T47D (cell line): Measurements from ENCODE around the gene ARMC6.

ENCODE experiments used
- DNase-seq, 2 experiments: peaks; one replicate each; pipeline versions ENCODE4 v3.0.0 to v3.0.0-alpha.2; 2011 to 2012; ENCODE audit warnings: low read depth in 1 of 2, low spot score in 1 of 2
- JUND ChIP-seq: IDR thresholded peaks from 2 replicates; pipeline ENCODE4 v1.6.1; 2012; ENCODE audit warnings: low read depth
- in situ Hi-C: cut with HindIII; loops from 2 replicates; pipeline ENCODE4 v1.10.0; 2016; ENCODE audit warnings: low sequenced_read_pairs, low pct_unique_long_range_greater_than_20kb

Gene ARMC6

GRCh38 chr19:19028526-19028925 is 4.9 kb upstream of the ARMC6 start:
- in situ Hi-C loops = no loop called here
- no peak for TF ChIP-seq JUND

GRCh38 chr19:19031891-19032290 is 1.5 kb upstream of the ARMC6 start:
- no peak for TF ChIP-seq JUND
- in situ Hi-C loops = no loop called here
- no peak for DNase-seq

More at GRCh38 chr19:19028526-19028925, 4.9 kb upstream of the ARMC6 start:
- no peak for DNase-seq

- no peak for TF ChIP-seq JUND
- peak; percentile 41 to 79 for DNase-seq
- in situ Hi-C loops = no loop called here
These were observed 805 bp upstream of the ARMC6 start for GRCh38 chr19:19032420-19033175.

GRCh38 chr19:19033176-19033425 is 302 bp upstream of the ARMC6 start:
- DNase-seq = no peak
- in situ Hi-C loops = no loop called here
- no peak for TF ChIP-seq JUND

GRCh38 chr19:19034204-19034624 is 811 bp downstream of the ARMC6 start:
- DNase-seq = peak; percentile 77 to 87
- no peak for TF ChIP-seq JUND
- in situ Hi-C loops = no loop called here

GRCh38 chr19:19039901-19040300 is 6.5 kb downstream of the ARMC6 start:
- DNase-seq = no peak
- no peak for TF ChIP-seq JUND
- in situ Hi-C loops = no loop called here

GRCh38 chr19:19040417-19040816 is 7.0 kb downstream of the ARMC6 start:
- TF ChIP-seq JUND = no peak
- peak in 1 of 2 experiments; percentile 74 for DNase-seq
- in situ Hi-C loops = no loop called here

GRCh38 chr19:19042732-19043280 is 9.4 kb downstream of the ARMC6 start:
- DNase-seq = no peak
- in situ Hi-C loops = no loop called here
- no peak for TF ChIP-seq JUND

- in situ Hi-C loops = no loop called here
- no peak for TF ChIP-seq JUND
These were observed 10.1 kb downstream of the ARMC6 start for GRCh38 chr19:19043481-19043880.

GRCh38 chr19:19043881-19044280 is 10.5 kb downstream of the ARMC6 start:
- in situ Hi-C loops = no loop called here

More at GRCh38 chr19:19043481-19043880, 10.1 kb downstream of the ARMC6 start:
- no peak for DNase-seq

GRCh38 chr19:19049406-19049805 is 16.0 kb downstream of the ARMC6 start:
- TF ChIP-seq JUND = no peak
- DNase-seq = no peak
- in situ Hi-C loops = no loop called here

More at GRCh38 chr19:19043881-19044280, 10.5 kb downstream of the ARMC6 start:
- DNase-seq = no peak
- no peak for TF ChIP-seq JUND

GRCh38 chr19:19050104-19050503 is 16.7 kb downstream of the ARMC6 start:
- TF ChIP-seq JUND = no peak
- no peak for DNase-seq
- in situ Hi-C loops = no loop called here

- in situ Hi-C loops = no loop called here
- no peak for TF ChIP-seq JUND
- DNase-seq = no peak
These were observed 17.3 kb downstream of the ARMC6 start for GRCh38 chr19:19050731-19051130.
